ENCODE results near the gene NRCAM. TPM values are rescaled to one million over a fixed set of nuclear protein-coding genes. Genes with fewer than 3 reads are reported as not detected.

The NRCAM gene
- total and polyA plus RNA-seq, 10 of the 15 experiments (the other 5 are each of a cell fraction or from before 2014, with no cell fraction given) = 0.30 to 2.0 (median 1.0) TPM

DNA sequence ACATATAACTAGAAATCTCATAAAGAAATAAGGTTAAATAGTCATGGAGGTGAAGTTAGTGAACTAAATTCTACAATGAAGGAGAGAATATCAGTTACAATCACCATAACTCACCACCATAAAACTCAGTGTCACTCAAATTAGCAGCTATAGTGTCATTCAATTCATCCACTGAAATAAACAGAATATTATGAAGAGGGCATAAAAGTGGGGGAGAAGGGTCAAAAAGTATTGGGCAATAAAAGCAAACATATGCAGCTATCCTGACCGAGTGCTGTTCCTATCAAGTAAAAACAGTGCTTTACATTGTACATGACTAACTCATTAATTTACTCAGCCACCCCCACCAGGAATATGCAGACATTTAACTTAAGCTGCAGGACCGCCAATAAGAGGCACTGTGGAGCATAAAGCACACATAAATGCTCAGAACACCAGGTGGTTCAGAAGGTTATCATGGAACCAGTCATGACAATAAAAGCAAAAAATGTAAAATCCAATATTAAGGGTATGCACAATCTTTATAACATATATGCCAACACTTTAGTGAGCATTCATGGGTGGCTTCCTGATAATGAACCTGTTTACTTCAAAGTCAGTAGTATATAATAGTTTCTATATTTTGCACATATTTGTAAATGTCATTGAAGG lies 230.6 kb downstream of the NRCAM start:
- CTCF ChIA-PET = interaction anchor here (1.0 to 1.1 kb wide), 2 partner anchors 14 to 55 kb away, joined by 3 to 5 read pairs; no protein-coding TSS in a partner anchor
- POLR2A ChIA-PET = no interaction called here
- no TSS peak for BruUV-seq (replicated peaks)
- no peaks in the 10 kb centered on the region for H3K79me2 ChIP-seq (ENCODE audit: control insufficient read depth, insufficient read depth, low read length)
- no peak overlapping the region for H3K9ac ChIP-seq (ENCODE audit: control insufficient read depth, insufficient read depth, low read length)
- H3K4me2 ChIP-seq (ENCODE audit: control insufficient read depth, insufficient read depth) = no peak overlapping the region
- SMC1A ChIA-PET (ENCODE audit: uncharacterized antibody, unreplicated experiment) = interaction anchor here (1.0 kb wide), 1 partner anchor 10 kb away, joined by 4 read pairs; no protein-coding TSS in a partner anchor
- RAD21 ChIA-PET (ENCODE audit: unreplicated experiment) = interaction anchor here (2.6 kb wide), 1 partner anchor 272 kb away, joined by 8 read pairs; no protein-coding TSS in a partner anchor
- no peaks in the 10 kb centered on the region; the same call in 2 of the 3 replicates for H3K9me3 ChIP-seq (replicated peaks; ENCODE audit: control insufficient read depth, insufficient read depth, low read length)
- intact Hi-C loops (cut with micrococcal nuclease; ENCODE audit: unreplicated experiment) (no loop called here), in situ Hi-C loops (cut with MboI) (no loop called here)
- no peak overlapping the region for H3K4me3 ChIP-seq
- TF ChIP-seq, protein P1, sequence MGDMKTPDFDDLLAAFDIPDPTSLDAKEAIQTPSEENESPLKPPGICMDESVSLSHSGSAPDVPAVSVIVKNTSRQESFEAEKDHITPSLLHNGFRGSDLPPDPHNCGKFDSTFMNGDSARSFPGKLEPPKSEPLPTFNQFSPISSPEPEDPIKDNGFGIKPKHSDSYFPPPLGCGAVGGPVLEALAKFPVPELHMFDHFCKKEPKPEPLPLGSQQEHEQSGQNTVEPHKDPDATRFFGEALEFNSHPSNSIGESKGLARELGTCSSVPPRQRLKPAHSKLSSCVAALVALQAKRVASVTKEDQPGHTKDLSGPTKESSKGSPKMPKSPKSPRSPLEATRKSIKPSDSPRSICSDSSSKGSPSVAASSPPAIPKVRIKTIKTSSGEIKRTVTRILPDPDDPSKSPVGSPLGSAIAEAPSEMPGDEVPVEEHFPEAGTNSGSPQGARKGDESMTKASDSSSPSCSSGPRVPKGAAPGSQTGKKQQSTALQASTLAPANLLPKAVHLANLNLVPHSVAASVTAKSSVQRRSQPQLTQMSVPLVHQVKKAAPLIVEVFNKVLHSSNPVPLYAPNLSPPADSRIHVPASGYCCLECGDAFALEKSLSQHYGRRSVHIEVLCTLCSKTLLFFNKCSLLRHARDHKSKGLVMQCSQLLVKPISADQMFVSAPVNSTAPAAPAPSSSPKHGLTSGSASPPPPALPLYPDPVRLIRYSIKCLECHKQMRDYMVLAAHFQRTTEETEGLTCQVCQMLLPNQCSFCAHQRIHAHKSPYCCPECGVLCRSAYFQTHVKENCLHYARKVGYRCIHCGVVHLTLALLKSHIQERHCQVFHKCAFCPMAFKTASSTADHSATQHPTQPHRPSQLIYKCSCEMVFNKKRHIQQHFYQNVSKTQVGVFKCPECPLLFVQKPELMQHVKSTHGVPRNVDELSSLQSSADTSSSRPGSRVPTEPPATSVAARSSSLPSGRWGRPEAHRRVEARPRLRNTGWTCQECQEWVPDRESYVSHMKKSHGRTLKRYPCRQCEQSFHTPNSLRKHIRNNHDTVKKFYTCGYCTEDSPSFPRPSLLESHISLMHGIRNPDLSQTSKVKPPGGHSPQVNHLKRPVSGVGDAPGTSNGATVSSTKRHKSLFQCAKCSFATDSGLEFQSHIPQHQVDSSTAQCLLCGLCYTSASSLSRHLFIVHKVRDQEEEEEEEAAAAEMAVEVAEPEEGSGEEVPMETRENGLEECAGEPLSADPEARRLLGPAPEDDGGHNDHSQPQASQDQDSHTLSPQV (IDR thresholded peaks at IDR 0.05) = no peak
- TF ChIP-seq NFYB (IDR thresholded peaks at IDR 0.05; ENCODE audit: insufficient read depth, low read depth, low read length) (no peak), SMC3 (IDR thresholded peaks at IDR 0.05; ENCODE audit: borderline replicate concordance, low read length) (no peak), MXI1 (IDR thresholded peaks at IDR 0.05; ENCODE audit: low read depth, low read length) (no peak), RFX5 (IDR thresholded peaks at IDR 0.05; ENCODE audit: low read depth, low read length) (no peak), TCF7 (IDR thresholded peaks at IDR 0.05; ENCODE audit: borderline replicate concordance) (no peak)
- TF ChIP-seq, protein P2, sequence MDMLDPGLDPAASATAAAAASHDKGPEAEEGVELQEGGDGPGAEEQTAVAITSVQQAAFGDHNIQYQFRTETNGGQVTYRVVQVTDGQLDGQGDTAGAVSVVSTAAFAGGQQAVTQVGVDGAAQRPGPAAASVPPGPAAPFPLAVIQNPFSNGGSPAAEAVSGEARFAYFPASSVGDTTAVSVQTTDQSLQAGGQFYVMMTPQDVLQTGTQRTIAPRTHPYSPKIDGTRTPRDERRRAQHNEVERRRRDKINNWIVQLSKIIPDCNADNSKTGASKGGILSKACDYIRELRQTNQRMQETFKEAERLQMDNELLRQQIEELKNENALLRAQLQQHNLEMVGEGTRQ (IDR thresholded peaks at IDR 0.05; ENCODE audit: borderline replicate concordance, low read depth, low read length) = no peak
- FAIRE-seq (no peak), ATAC-seq (no peak), DNase-seq (ENCODE audit: low read depth, low spot score) (no peak)
- H2AFZ ChIP-seq (ENCODE audit: control insufficient read depth, low read depth, low read length) = no peak overlapping the region
- WGBS (ENCODE audit: insufficient coverage, insufficient replicate concordance, low lambda C conversion rate, missing lambda C conversion rate) = 2% methylated on average over 2 of the region's 2 CpGs
- no peak overlapping the region for H3K27ac ChIP-seq (ENCODE audit: control insufficient read depth, insufficient read depth)
- H3K4me1 ChIP-seq (ENCODE audit: control insufficient read depth, insufficient read depth, low read length) = no peaks in the 10 kb centered on the region
- H3K27me3 ChIP-seq (replicated peaks in 1 of 2; ENCODE audit: control insufficient read depth in 2 of 2, insufficient read depth in 2 of 2, low read length in 1 of 2) = no peaks in the 10 kb centered on the region
- H4K20me1 ChIP-seq (ENCODE audit: control insufficient read depth, insufficient read depth) = no peaks in the 10 kb centered on the region
- no peaks in the 10 kb centered on the region for H3K36me3 ChIP-seq (ENCODE audit: control insufficient read depth in 2 of 2, insufficient read depth in 2 of 2, low read length in 1 of 2)
